IPS-20b (cell line): ENCODE results near the gene SIX1.

Experiments
- H3K27ac ChIP-seq: one replicate; pipeline ENCODE4 v1.5.1; 2013; ENCODE audit warnings: low read length
- H3K27me3 ChIP-seq: 2 replicates; pipeline ENCODE4 v1.6.1; 2013; ENCODE audit warnings: mild to moderate bottlenecking, low read length, inconsistent platforms; ENCODE audit not compliant: insufficient read depth
- H3K36me3 ChIP-seq: 2 replicates; pipeline ENCODE4 v1.6.1; 2013; ENCODE audit warnings: low read depth, mild to moderate bottlenecking, inconsistent platforms, low read length, moderate library complexity; ENCODE audit not compliant: insufficient read depth
- H3K4me1 ChIP-seq: 2 replicates; pipeline ENCODE4 v1.6.1; 2013; ENCODE audit warnings: mild to moderate bottlenecking, control low read depth, inconsistent platforms, low read length, moderate library complexity; ENCODE audit not compliant: insufficient read depth
- H3K4me3 ChIP-seq: 2 replicates; pipeline ENCODE4 v1.5.1; 2013; ENCODE audit warnings: mild to moderate bottlenecking, low read length, inconsistent platforms
- H3K9ac ChIP-seq: 2 replicates; pipeline ENCODE4 v1.6.1; 2013; ENCODE audit warnings: low read depth, mild to moderate bottlenecking, inconsistent platforms, low read length, moderate library complexity
- H3K9me3 ChIP-seq: 2 replicates; pipeline ENCODE4 v1.6.1; 2013; ENCODE audit warnings: mild to moderate bottlenecking, low read depth, low read length, inconsistent platforms; ENCODE audit not compliant: insufficient read depth

The SIX1 gene

DNA sequence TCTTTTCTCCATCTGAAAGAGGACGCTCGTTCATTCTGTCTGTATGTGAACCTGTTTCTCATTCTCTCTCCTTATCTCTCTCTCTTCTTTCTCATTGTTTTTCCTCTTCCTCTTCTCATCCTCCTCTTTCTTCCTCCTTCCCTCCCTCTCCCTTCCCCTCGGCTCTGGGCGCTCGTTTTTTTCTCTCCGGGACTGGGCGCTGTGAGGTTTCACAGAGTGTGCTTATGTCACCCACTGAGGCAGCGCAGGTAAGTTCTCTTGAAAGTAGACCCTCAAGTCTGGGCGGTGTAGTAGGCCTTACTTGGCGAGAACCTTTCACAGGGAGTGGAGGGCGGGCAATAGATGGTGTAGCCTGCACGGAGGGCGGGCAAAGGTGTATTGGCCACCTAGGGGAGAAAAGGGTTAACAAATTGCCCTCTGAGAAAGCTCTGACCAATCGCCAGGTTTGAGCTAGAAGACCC lies 4.5 kb upstream of the SIX1 start:
- no peak overlapping the region for H3K27ac ChIP-seq
- H3K9ac ChIP-seq, result no peak overlapping the region
- H3K27me3 ChIP-seq, result peaks cover 100% of the 10 kb centered on the region
- no peaks in the 10 kb centered on the region for H3K9me3 ChIP-seq
- H3K36me3 ChIP-seq, result no peaks in the 10 kb centered on the region
- peak overlapping the region; percentile 52; the same call in 1 of the 2 replicates for H3K4me3 ChIP-seq
- H3K4me1 ChIP-seq, result peaks cover 32% of the 10 kb centered on the region

DNA sequence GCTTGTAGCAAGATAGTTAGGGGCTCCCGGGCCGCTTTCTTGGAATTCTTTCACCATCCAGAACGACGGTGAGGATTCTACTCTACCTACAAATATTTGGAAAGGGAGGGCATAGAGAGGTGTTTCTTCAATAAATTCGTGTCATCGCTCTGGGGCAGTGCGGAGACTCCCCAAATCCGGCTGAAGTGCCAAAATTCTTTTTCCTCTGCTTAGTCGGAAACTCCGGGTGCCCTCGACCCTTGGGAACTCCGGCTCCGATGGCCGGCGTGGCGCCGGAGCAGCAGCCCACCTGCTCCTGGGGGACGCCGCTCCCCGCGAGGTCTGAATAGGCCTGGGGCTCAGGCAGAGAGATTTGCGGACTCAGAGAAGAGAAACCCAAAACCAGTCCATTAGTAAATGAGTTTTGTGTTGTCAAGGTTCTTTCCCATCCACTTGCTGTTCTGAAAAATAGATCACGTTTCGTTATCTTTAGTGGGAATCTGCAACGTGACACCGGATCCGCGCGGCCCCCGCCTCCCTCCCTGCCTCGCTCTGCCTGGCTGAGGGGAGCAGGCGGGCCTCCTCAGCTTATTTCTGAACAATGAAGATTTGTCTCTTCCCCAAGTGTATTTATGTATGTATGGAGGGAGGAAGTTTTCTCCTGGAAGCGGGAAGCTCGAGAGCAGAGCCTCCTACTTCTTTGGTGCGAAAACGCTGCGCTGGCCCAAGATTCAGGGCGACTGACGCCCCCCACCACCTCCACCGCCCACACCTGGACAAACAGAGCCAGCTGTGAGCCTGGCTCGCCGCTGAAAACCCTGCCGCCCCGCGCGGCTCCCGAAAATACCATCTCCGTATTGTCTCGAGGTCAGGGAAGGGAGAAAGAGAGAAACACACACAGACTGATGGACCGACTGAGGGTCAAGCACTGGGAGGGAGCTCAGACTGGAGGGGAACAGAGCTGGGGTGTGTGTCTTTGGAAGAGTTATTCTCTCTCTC lies 3.7 kb upstream of the SIX1 start:
- Histone ChIP-seq H3K4me1 (peaks cover 25% of the 10 kb centered on the region), H3K9me3 (no peaks in the 10 kb centered on the region), H3K36me3 (no peaks in the 10 kb centered on the region), H3K27ac (no peak overlapping the region), H3K4me3 (peak overlapping the region; percentile 52; the same call in 1 of the 2 replicates), H3K9ac (no peak overlapping the region), H3K27me3 (peaks cover 100% of the 10 kb centered on the region)

DNA sequence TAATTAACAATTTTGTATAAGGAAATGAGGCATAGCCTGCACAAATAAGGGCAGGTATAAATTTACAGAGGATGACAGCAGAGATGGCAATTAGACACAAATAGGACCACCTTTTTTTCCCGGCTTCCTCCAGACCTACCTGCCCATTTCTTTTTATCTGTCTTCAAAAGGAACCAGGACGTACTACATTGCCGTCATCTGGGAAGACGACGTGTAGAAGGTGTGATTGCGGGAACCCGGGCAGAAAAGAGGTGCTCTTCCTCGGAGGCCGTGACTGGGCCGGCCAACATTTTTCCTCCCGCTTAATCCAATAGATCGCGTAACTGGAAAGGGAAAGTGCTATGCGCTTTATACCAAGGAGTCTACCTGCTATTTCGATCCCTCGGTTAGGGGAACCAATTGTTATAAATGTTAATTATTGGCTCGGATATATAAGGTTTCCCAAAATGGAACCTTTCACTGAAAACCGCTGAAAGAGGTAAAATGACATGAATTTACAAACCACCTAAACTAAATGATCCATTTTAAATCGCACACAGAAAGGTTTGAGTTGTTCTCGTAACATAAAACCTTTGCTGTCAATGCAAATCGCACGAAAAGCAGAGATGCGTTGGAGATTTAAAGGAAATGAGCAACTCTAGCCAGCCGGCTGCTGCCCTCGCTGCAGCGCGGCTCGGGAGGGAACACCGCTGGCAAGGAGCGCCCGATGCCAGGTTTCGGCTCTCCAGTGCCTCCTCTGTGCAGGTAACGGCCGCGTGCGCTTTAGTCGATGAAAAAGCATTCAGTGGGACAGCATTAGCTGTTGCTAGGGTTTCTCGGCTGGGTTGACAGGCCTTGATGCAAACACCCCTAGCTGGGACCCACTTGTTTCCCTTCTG lies 2.8 kb upstream of the SIX1 start:
- H3K4me3 ChIP-seq, result no peak overlapping the region
- no peak overlapping the region for H3K9ac ChIP-seq
- H3K4me1 ChIP-seq, result peaks cover 22% of the 10 kb centered on the region
- H3K27me3 ChIP-seq, result peaks cover 100% of the 10 kb centered on the region
- no peaks in the 10 kb centered on the region for H3K36me3 ChIP-seq
- no peak overlapping the region for H3K27ac ChIP-seq
- no peaks in the 10 kb centered on the region for H3K9me3 ChIP-seq

DNA sequence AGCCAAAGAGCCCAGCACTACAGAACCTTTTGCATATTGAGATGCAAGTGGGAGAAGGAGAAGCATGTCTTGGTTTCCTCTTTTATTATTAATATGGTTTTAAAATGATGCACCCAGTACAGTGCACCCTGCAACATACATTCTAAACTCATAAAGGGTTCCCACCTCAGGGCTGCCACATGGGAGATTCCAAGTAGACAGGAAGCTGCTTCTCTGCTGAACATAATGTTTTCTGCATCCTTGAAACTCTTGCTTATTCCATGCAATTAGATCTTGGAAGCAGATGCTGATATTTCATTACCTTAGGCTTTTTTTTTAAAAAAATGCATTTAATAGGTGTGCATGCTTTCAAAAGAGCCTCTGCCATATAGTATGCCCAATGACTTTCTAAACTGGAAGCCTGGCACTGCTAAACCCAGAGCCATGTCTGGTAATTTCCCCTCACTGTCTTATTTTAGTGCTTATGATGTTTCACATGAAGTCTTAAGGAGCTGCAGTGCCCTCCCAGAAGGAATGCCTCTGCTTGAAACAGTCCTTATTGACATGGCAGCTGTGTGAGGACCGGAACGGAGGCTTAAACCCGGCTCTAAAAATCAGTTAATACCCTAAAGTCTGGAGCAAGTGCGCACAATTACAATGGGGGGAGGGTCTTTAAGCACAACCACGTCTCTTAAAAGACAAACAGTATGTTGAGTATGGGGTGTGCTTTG lies 2.0 kb upstream of the SIX1 start:
- Histone ChIP-seq H3K27me3 (peaks cover 100% of the 10 kb centered on the region), H3K9ac (no peak overlapping the region), H3K9me3 (no peaks in the 10 kb centered on the region), H3K4me1 (peaks cover 18% of the 10 kb centered on the region), H3K4me3 (no peak overlapping the region), H3K27ac (no peak overlapping the region), H3K36me3 (no peaks in the 10 kb centered on the region)

- Histone ChIP-seq H3K4me3 (peak overlapping the region; percentile 58; the same call in 1 of the 2 replicates), H3K27ac (no peak overlapping the region), H3K36me3 (no peaks in the 10 kb centered on the region), H3K9ac (no peak overlapping the region), H3K27me3 (peaks cover 100% of the 10 kb centered on the region), H3K4me1 (peaks cover 13% of the 10 kb centered on the region), H3K9me3 (no peaks in the 10 kb centered on the region)
These were observed 1.2 kb upstream of the SIX1 start for GRCh38 chr14:60650373-60650961.

DNA sequence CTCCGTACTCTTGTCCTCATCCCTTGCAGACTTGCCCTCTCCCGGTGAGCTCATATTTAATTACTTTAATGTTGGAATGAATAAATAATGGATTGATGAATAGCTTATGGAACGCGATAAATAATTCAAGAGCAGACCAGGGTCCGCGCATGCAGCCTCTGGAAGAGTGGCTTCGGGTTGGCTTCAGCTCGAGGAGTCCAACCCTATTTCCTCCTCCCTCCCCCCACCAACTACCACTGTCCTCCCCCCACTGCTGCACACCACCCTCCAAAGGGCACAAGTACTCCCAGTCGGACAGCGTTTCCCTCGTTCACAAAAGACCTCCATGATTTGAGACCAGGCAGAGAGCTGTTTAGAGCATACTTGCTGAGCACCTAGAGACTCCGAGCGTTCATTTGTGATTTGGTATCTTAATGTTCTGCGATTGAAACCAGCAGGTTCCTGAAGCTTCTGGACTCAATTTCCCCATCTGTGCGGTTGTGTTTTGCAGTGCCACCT lies 647 bp upstream of the SIX1 start:
- Histone ChIP-seq H3K27ac (no peak overlapping the region), H3K4me1 (peaks cover 13% of the 10 kb centered on the region), H3K9ac (no peak overlapping the region), H3K4me3 (peak overlapping the region; percentile 58; the same call in 1 of the 2 replicates), H3K27me3 (peaks cover 100% of the 10 kb centered on the region), H3K9me3 (no peaks in the 10 kb centered on the region), H3K36me3 (no peaks in the 10 kb centered on the region)

DNA sequence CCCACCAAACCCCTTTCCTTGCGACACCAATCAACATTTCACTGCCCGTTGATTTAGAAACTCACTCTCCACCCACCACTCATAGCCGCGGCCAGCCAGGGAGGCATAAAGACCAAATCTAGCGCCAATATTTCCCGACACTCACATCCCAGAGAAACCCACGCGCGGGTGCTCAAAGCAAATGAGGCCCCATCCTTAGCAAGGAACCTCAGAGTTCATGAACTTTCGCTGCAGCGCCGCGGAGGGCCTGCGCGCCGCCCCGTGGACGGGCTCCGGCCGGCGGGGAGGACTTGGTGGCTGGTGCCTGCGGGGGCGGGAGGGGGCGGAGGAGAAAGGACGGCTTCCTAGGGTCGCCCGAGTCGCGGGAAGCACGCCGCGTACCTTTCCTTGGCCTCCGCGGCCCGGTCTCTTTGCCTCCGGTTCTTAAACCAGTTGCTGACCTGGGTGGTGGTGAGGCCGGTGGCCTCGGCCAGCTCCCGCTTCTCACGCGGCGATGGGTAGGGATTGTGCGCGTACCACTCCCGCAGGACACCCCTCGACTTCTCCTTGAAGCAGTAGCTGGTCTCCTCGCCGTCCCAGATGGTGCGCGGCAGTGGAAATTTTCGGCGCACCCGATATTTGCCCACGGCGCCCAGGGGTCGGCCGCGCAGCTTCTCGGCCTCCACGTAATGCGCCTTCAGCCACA lies 886 bp downstream of the SIX1 start:
- Histone ChIP-seq H3K4me1 (peaks cover 17% of the 10 kb centered on the region), H3K36me3 (no peaks in the 10 kb centered on the region), H3K4me3 (peak overlapping the region; percentile 58; the same call in 1 of the 2 replicates), H3K27me3 (peaks cover 100% of the 10 kb centered on the region), H3K9me3 (no peaks in the 10 kb centered on the region; the same call in 1 of the 2 replicates), H3K27ac (no peak overlapping the region), H3K9ac (no peak overlapping the region)

DNA sequence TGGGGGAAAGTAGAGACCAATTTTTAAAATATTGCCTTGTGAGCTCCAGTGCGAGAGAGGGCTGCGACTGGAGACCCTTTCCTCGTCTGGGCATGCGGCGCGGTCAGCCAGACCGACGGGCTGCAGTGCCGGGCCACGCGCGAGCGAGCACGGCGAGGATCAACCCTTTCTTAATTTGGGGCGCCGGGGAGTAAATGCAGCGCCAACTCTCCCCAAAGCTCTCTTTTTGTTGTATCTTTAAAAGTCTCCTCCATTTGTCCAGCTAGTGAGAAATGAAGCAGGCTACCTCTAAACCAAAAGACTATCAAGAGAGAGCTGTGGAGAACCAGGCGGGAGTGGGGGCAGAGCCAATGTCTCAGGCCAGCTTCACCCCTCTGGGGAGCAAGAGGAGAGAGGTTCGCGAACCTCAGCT lies 1.4 kb downstream of the SIX1 start:
- no peak overlapping the region for H3K9ac ChIP-seq
- peaks cover 12% of the 10 kb centered on the region for H3K4me1 ChIP-seq
- no peaks in the 10 kb centered on the region for H3K36me3 ChIP-seq
- H3K27ac ChIP-seq, result no peak overlapping the region
- no peaks in the 10 kb centered on the region; the same call in 1 of the 2 replicates for H3K9me3 ChIP-seq
- H3K27me3 ChIP-seq, result peaks cover 100% of the 10 kb centered on the region
- peak overlapping the region; percentile 11; the same call in 1 of the 2 replicates for H3K4me3 ChIP-seq

DNA sequence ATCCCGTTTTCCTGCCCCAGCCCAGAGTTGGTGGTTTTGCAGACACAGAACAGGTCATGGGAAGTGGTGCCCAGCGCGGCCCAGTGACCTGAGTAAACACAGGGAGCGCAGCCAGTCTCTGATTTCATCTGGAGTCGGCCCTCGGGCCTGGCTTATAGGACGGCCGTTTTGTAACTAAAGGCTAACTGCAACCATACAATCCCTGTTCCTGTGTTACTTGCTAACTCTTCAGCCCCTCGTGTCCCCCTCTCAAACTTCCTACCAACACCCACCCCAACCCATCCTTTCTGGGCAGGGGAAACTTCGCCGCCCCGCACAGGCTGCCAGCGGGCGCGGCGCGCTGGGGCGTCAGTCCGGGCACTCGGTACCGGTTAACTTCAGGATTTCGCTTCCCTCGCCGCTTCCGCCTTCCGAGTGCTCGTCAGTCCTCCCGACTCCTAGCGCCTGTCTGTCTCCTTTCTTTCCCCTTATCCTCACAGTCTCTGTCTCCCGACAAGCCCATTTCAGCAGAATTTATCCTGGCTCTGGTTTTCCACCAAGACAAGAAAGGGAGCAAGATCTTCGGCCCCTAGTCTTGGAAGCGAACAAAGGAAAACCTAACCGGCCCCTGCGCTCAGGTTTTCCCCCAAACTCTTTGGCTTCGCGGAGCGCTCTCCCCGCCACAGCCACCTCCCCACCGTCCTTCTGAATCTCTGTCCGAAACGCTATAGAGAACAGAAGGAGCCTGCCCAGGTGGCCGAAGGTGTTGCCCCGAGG lies 2.0 kb downstream of the SIX1 start:
- Histone ChIP-seq H3K4me1 (peaks cover 12% of the 10 kb centered on the region), H3K27me3 (peaks cover 100% of the 10 kb centered on the region), H3K27ac (no peak overlapping the region), H3K4me3 (peak overlapping the region; percentile 2; the same call in 1 of the 2 replicates), H3K9me3 (no peaks in the 10 kb centered on the region; the same call in 1 of the 2 replicates), H3K36me3 (no peaks in the 10 kb centered on the region), H3K9ac (no peak overlapping the region)
